Endothelial cell of umbilical vein (primary cell): Measurements from ENCODE around the gene WASL. TPM values are rescaled to one million over a fixed set of nuclear protein-coding genes. Genes with fewer than 3 reads are reported as not detected.

ENCODE experiments used
- BruUV-seq: library from RNA; stranded (reverse); fragments of 400-500 nt; replicated peaks from 2 replicates; lab custom pipeline; 2021; lab: Mats Ljungman, UMichigan
- CTCF ChIA-PET: fragments of 300-600, 350-600 bp; sonication (Branson Sonifier 250); formaldehyde crosslinking; loops from one replicate; lab custom pipeline; 2021; ENCODE audit warnings: antibody characterized with exemption, inconsistent platforms; lab: Charles Lee
- POLR2A ChIA-PET: fragments of 300-600, 350-600 bp; sonication (Branson Sonifier 250); formaldehyde crosslinking; loops from one replicate; lab custom pipeline; 2021; ENCODE audit warnings: antibody characterized with exemption, inconsistent platforms; lab: Charles Lee
- DNase-seq: peaks from one replicate; pipeline ENCODE4 v3.0.0-alpha.2; 2011; ENCODE audit warnings: low read depth, low spot score
- FAIRE-seq: peaks from 2 replicates; lab custom pipeline; 2011; peaks lifted over from hg19 to GRCh38; lab: Jason Lieb, UNC
- H2AFZ ChIP-seq: 2 replicates; pipeline ENCODE4 v1.6.0; 2012; ENCODE audit warnings: low read depth, low read length, control low read depth, inconsistent platforms
- H3K27ac ChIP-seq: 2 replicates; pipeline ENCODE4 v1.5.1; 2011; ENCODE audit warnings: low read depth, mild to moderate bottlenecking, control low read depth, low read length, moderate library complexity; ENCODE audit not compliant: insufficient read depth
- H3K27me3 ChIP-seq, 2 experiments: 2 replicates each; pipeline versions ENCODE4 v1.6.0 to v1.6.1; 2011; ENCODE audit warnings: low read length in 2 of 2, mixed read lengths in 1 of 2; ENCODE audit not compliant: control insufficient read depth in 2 of 2, insufficient read depth in 2 of 2
- H3K36me3 ChIP-seq, 2 experiments: 2 replicates in 1 of 2; 3 replicates in 1 of 2; pipeline ENCODE4 v1.5.1; 2011; ENCODE audit warnings: low read length in 2 of 2, mild to moderate bottlenecking in 1 of 2, moderate library complexity in 1 of 2; ENCODE audit not compliant: control insufficient read depth in 2 of 2, insufficient read depth in 2 of 2; ENCODE audit errors: extremely low read depth in 1 of 2
- H3K4me1 ChIP-seq: 3 replicates; pipeline ENCODE4 v1.5.1; 2011; ENCODE audit warnings: mild to moderate bottlenecking, low read length; ENCODE audit not compliant: control insufficient read depth, insufficient read depth; ENCODE audit errors: extremely low read depth
- H3K4me2 ChIP-seq: 2 replicates; pipeline ENCODE4 v1.6.1; 2011; ENCODE audit warnings: low read length, control low read depth, mixed read lengths; ENCODE audit not compliant: insufficient read depth
- H3K4me3 ChIP-seq, 3 experiments: fragments of 200-600 bp in 1 of 3; sonication (generic), shearing (Covaris generic) in 1 of 3; replicated peaks in 1 of 3; 2 replicates each; pipeline ENCODE4 v1.5.1; 2011 to 2016; ENCODE audit warnings: control low read depth in 3 of 3, low read length in 3 of 3, mild to moderate bottlenecking in 2 of 3, inconsistent platforms in 1 of 3, low read depth in 1 of 3, moderate library complexity in 1 of 3; ENCODE audit not compliant: insufficient read depth in 1 of 3
- H3K79me2 ChIP-seq: 2 replicates; pipeline ENCODE4 v1.6.0; 2012; ENCODE audit warnings: low read length, inconsistent platforms; ENCODE audit not compliant: control insufficient read depth, insufficient read depth
- H3K9ac ChIP-seq: replicated peaks from 2 replicates; pipeline ENCODE3; 2011; ENCODE audit warnings: low read length, control low read depth; ENCODE audit not compliant: insufficient read depth; ENCODE audit errors: extremely low read depth
- H3K9me1 ChIP-seq: replicated peaks from 3 replicates; pipeline ENCODE4 v1.6.0; 2011; ENCODE audit warnings: mild to moderate bottlenecking, low read length; ENCODE audit not compliant: control insufficient read depth, insufficient read depth; ENCODE audit errors: extremely low read depth
- H3K9me3 ChIP-seq: replicated peaks from 2 replicates; pipeline ENCODE4 v1.5.1; 2012; ENCODE audit warnings: low read length, inconsistent platforms; ENCODE audit not compliant: control insufficient read depth, insufficient read depth
- H4K20me1 ChIP-seq: replicated peaks from 2 replicates; pipeline ENCODE3; 2011; ENCODE audit warnings: mild to moderate bottlenecking, low read length; ENCODE audit not compliant: control insufficient read depth, insufficient read depth; ENCODE audit errors: extremely low read depth
- EZH2 ChIP-seq: IDR thresholded peaks from 2 replicates; pipeline ENCODE4 v1.6.1; 2012; ENCODE audit warnings: borderline replicate concordance, low read depth, mild to moderate bottlenecking, moderate library complexity, low read length, inconsistent platforms; ENCODE audit not compliant: severe bottlenecking
- FOS ChIP-seq: IDR thresholded peaks from 2 replicates; pipeline ENCODE4 v1.6.1; 2011; ENCODE audit warnings: mild to moderate bottlenecking, low read length, moderate library complexity, borderline replicate concordance; ENCODE audit not compliant: insufficient read depth
- GATA2 ChIP-seq: IDR thresholded peaks from 2 replicates; pipeline ENCODE4 v1.7.0; 2011; ENCODE audit warnings: low read depth, mild to moderate bottlenecking, moderate library complexity, mixed read lengths, low read length; ENCODE audit not compliant: insufficient read length, insufficient read depth
- JUN ChIP-seq: IDR thresholded peaks from 2 replicates; pipeline ENCODE4 v1.6.1; 2011; ENCODE audit warnings: borderline replicate concordance, low read depth; ENCODE audit not compliant: insufficient read length, insufficient read depth
- MYC ChIP-seq: IDR thresholded peaks from one replicate; pipeline ENCODE4 v1.6.1; 2011; ENCODE audit warnings: mild to moderate bottlenecking, low read depth, low read length
- POLR2A ChIP-seq: IDR thresholded peaks from 2 replicates; pipeline ENCODE4 v1.6.1; 2012; ENCODE audit warnings: low read depth, mild to moderate bottlenecking, control low read depth, low read length
- POLR2AphosphoS5 ChIP-seq: IDR thresholded peaks from 2 replicates; pipeline ENCODE4 v1.6.1; 2012; ENCODE audit warnings: low read depth, mild to moderate bottlenecking, control low read depth, low read length, moderate library complexity; ENCODE audit not compliant: insufficient read depth
- dilution Hi-C: fragments of 300-500 bp; cut with MboI; formaldehyde crosslinking; loops from one replicate; pipeline ENCODE4 v1.15.0; 2019; ENCODE audit warnings: low sequenced_read_pairs; ENCODE audit not compliant: extremely low pct_ligation_motif_present
- intact Hi-C: fragments of 100-400 bp; cut with micrococcal nuclease; formaldehyde crosslinking; loops from one replicate; pipeline ENCODE4 v1.10.0; 2022
- polyA plus RNA-seq, 4 experiments: library from polyadenylated mRNA; depleted of rRNA in 3 of 4; stranded (reverse) in 3 of 4; unstranded in 1 of 4; fragments of >200 nt; gene quantifications; 2 replicates each; pipeline versions ENCODE4 v1.2.1 to v1.2.3, GENCODE V29; 2011 to 2012; ENCODE audit warnings: missing spikeins in 1 of 4
- total RNA-seq: library from RNA; stranded (reverse); gene quantifications from 2 replicates; pipeline ENCODE4 v1.2.3, GENCODE V29; 2021
- TF ChIP-seq, protein P1 (sequence below), 2 donors: IDR thresholded peaks; 1 replicate in 1 of 2; 2 replicates in 1 of 2; pipeline ENCODE4 v1.5.1; 2011; ENCODE audit warnings: low read length in 2 of 2, mild to moderate bottlenecking in 2 of 2, moderate library complexity in 2 of 2, control low read depth in 1 of 2, inconsistent platforms in 1 of 2, low read depth in 1 of 2; ENCODE audit not compliant: insufficient read depth in 1 of 2; ENCODE audit errors: extremely low read depth in 1 of 2
- TF ChIP-seq, protein P2 (sequence below): IDR thresholded peaks from 2 replicates; pipeline ENCODE4 v1.6.1; 2011; ENCODE audit not compliant: insufficient read depth, insufficient read length

WASL gene
- total and polyA plus RNA-seq, 2 donors (not counting 3 experiments of a cell fraction or from before 2014, with no cell fraction given) = 5.2 to 24.0 TPM

DNA sequence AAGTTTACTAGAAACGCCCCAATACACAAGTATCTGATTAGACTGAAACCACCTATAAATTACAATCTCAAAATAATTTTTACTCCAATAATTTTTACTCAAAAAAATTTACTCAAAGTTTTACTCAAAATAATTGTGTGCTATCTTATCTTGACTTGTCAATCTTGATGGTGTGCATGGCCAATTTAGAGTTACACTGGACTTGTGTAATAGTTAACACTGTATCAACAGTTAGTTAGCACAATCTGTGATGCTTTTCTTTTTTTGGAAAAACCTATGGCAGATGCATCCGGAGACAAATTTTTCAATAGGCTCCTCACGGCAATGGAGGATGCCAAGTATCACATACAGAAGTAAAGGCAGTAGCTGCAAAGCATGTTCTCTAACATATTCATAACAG lies 68.2 kb downstream of the WASL start:
- Histone ChIP-seq H2AFZ (no peak overlapping the region), H3K4me3 (no peak overlapping the region), H3K9me1 (no peaks in the 10 kb centered on the region), H3K27me3 (no peaks in the 10 kb centered on the region), H3K9me3 (no peaks in the 10 kb centered on the region), H3K4me2 (no peak overlapping the region), H3K79me2 (no peaks in the 10 kb centered on the region), H3K36me3 (peaks cover 1 to 7% of the 10 kb centered on the region in 2 experiments), H3K9ac (no peak overlapping the region), H4K20me1 (no peaks in the 10 kb centered on the region), H3K27ac (no peak overlapping the region), H3K4me1 (no peaks in the 10 kb centered on the region)
- no TSS peak for BruUV-seq
- CTCF ChIA-PET = interaction anchor here (0.7 to 2.5 kb wide), 5 partner anchors 21 to 192 kb away, joined by 3 to 22 read pairs (median 5); no protein-coding TSS in a partner anchor
- TF ChIP-seq, protein P1, sequence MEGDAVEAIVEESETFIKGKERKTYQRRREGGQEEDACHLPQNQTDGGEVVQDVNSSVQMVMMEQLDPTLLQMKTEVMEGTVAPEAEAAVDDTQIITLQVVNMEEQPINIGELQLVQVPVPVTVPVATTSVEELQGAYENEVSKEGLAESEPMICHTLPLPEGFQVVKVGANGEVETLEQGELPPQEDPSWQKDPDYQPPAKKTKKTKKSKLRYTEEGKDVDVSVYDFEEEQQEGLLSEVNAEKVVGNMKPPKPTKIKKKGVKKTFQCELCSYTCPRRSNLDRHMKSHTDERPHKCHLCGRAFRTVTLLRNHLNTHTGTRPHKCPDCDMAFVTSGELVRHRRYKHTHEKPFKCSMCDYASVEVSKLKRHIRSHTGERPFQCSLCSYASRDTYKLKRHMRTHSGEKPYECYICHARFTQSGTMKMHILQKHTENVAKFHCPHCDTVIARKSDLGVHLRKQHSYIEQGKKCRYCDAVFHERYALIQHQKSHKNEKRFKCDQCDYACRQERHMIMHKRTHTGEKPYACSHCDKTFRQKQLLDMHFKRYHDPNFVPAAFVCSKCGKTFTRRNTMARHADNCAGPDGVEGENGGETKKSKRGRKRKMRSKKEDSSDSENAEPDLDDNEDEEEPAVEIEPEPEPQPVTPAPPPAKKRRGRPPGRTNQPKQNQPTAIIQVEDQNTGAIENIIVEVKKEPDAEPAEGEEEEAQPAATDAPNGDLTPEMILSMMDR (IDR thresholded peaks at IDR 0.05; ENCODE audit: extremely low read depth in 1 of 2, insufficient read depth in 1 of 2, low read depth in 1 of 2, low read length in 2 of 2) = no peak
- FAIRE-seq (no peak), DNase-seq (no peak)
- intact Hi-C loops (loop anchor here (2.0 to 5.0 kb wide), 3 partner anchors 98 to 188 kb away; no protein-coding TSS in a partner anchor), dilution Hi-C loops (no loop called here)
- POLR2A ChIA-PET = no interaction called here

DNA sequence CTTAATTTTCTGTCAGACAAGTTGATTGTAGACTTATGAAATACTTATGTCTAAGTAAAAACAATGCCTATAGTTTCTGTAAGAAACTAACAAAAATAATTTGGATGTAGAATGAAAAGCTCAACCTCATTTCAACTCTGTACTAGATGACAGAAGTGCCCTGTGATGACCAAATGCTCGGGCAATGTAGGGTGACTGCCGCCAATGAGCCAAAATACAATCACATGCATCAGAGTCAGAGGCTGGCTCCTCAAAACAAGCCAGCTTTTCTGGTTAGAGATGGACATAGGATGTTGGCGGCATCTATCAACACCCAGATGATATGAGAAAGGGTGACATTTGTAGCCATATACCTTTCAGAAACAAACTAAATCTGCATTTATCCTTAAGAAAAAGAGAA lies 69.2 kb downstream of the WASL start:
- Histone ChIP-seq H3K9ac (no peak overlapping the region), H2AFZ (no peak overlapping the region), H3K36me3 (peaks cover 1 to 7% of the 10 kb centered on the region in 2 experiments), H3K4me2 (no peak overlapping the region), H3K4me1 (no peaks in the 10 kb centered on the region), H3K79me2 (no peaks in the 10 kb centered on the region), H3K9me1 (no peaks in the 10 kb centered on the region), H3K9me3 (no peaks in the 10 kb centered on the region), H4K20me1 (no peaks in the 10 kb centered on the region), H3K27me3 (no peaks in the 10 kb centered on the region), H3K4me3 (no peak overlapping the region), H3K27ac (no peak overlapping the region)
- CTCF ChIA-PET = interaction anchor here (1.3 kb wide), 1 partner anchor 186 kb away, joined by 4 read pairs; no protein-coding TSS in a partner anchor
- intact Hi-C loops = loop anchor here (2.0 to 5.0 kb wide), 3 partner anchors 97 to 187 kb away; no protein-coding TSS in a partner anchor
- no TSS peak for BruUV-seq
- dilution Hi-C loops = no loop called here
- POLR2A ChIA-PET = no interaction called here
- DNase-seq = no peak
- TF ChIP-seq, protein P2, sequence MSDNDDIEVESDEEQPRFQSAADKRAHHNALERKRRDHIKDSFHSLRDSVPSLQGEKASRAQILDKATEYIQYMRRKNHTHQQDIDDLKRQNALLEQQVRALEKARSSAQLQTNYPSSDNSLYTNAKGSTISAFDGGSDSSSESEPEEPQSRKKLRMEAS = no peak
- TF ChIP-seq GATA2 = no peak
- TF ChIP-seq FOS = no peak
- TF ChIP-seq, protein P1 (IDR thresholded peaks at IDR 0.05; ENCODE audit: extremely low read depth in 1 of 2, insufficient read depth in 1 of 2, low read depth in 1 of 2, low read length in 2 of 2) = no peak
- no peak for TF ChIP-seq POLR2AphosphoS5
- TF ChIP-seq JUN = no peak
- TF ChIP-seq MYC = no peak
- TF ChIP-seq POLR2A = no peak
- TF ChIP-seq EZH2 = no peak
- no peak for FAIRE-seq
